IMR-90 (cell line): ENCODE results near the gene ARHGEF10L. TPM values are rescaled to one million over a fixed set of nuclear protein-coding genes. Genes with fewer than 3 reads are reported as not detected.

Source experiments
- polyA plus RNA-seq, 3 experiments: library from polyadenylated mRNA; depleted of rRNA; stranded (reverse); fragments of >200 nt; gene quantifications; 2 replicates each; pipeline ENCODE4 v1.2.3, GENCODE V29; 2012; ENCODE audit warnings: low replicate concordance in 1 of 3
- total RNA-seq: library from RNA; depleted of rRNA; stranded (reverse); fragments of >200 nt; gene quantifications from 2 replicates; pipeline ENCODE4 v1.2.3, GENCODE V29; 2012; rRNA removed

ARHGEF10L gene
- total and polyA plus RNA-seq, 2 of the 4 experiments (the other 2 are of a cell fraction), result 4.8 to 12.4 TPM

Other genes starting within 250 kb of the ARHGEF10L start
- not detected in 2 replicates for gene PADI4, start 231.5 kb upstream of the ARHGEF10L start, total RNA-seq
- not detected in 2 replicates for gene PADI4, start 231.5 kb upstream of the ARHGEF10L start, polyA plus RNA-seq (2012; rRNA removed)
- gene PADI6, start 167.5 kb upstream of the ARHGEF10L start, total RNA-seq, result not detected in 2 replicates
- gene PADI6, start 167.5 kb upstream of the ARHGEF10L start, polyA plus RNA-seq (2012; rRNA removed), result not detected in 2 replicates
- 24.0 and 24.2 TPM in 2 replicates for gene RCC2, start 100.0 kb upstream of the ARHGEF10L start, total RNA-seq
- 38.9 and 43.5 TPM in 2 replicates for gene RCC2, start 100.0 kb upstream of the ARHGEF10L start, polyA plus RNA-seq (2012; rRNA removed)
- gene ACTL8, start 215.6 kb downstream of the ARHGEF10L start, total RNA-seq, result under 0.01 and 0.28 TPM in 2 replicates
- gene ACTL8, start 215.6 kb downstream of the ARHGEF10L start, polyA plus RNA-seq (2012; rRNA removed), result 0.07 and 0.09 TPM in 2 replicates